Activated T-helper 1 cell treated with anti-CD3 and anti-CD28 coated beads, Interleukin-12 subunit alpha, Interleukin-12 subunit beta, Interleukin-2, Interleukin-4 antibody, amounts not matched to agents 30 ng/mL and 10 ng/mL and 1 ng/mL, durations not matched to agents 14 hours and 24 hours and 36 hours (primary cell): ENCODE data around the gene LRP2. TPM values are rescaled to one million over a fixed set of nuclear protein-coding genes. Genes with fewer than 3 reads are reported as not detected.
"Not testable (repeated sequence)": the region's sequence is repeated elsewhere in the genome, so short reads cannot be mapped to it uniquely, and the experiment has no call there.

ENCODE experiments used
- DNase-seq: peaks from one replicate; pipeline ENCODE4 v3.0.0; 2021; ENCODE audit warnings: low spot score
- H3K27ac Mint-ChIP-seq: one replicate; pipeline ENCODE4 v1.8.0; 2021; ENCODE audit warnings: mild to moderate bottlenecking, mixed read lengths
- H3K27me3 Mint-ChIP-seq: one replicate; pipeline ENCODE4 v1.8.0; 2022; ENCODE audit warnings: mild to moderate bottlenecking, moderate library complexity, mixed read lengths; ENCODE audit not compliant: insufficient read depth
- H3K36me3 Mint-ChIP-seq: one replicate; pipeline ENCODE4 v1.8.0; 2021; ENCODE audit warnings: low read depth, mixed read lengths
- H3K4me1 Mint-ChIP-seq: one replicate; pipeline ENCODE4 v1.8.0; 2021; ENCODE audit warnings: low read depth, mixed read lengths
- H3K4me3 Mint-ChIP-seq: one replicate; pipeline ENCODE4 v1.8.0; 2021; ENCODE audit warnings: mild to moderate bottlenecking, moderate library complexity, mixed read lengths
- H3K9me3 Mint-ChIP-seq: one replicate; pipeline ENCODE4 v1.8.0; 2021; ENCODE audit warnings: mixed read lengths
- intact Hi-C: fragments of 100-400 bp; cut with micrococcal nuclease; formaldehyde crosslinking; loops from one replicate; pipeline ENCODE4 v1.15.1; 2024
- total RNA-seq: library from RNA; stranded (reverse); gene quantifications from 2 replicates; pipeline ENCODE4 v1.2.3, GENCODE V29; 2022

The LRP2 gene
- total RNA-seq, 1 donor from 2014 or later = 0.05 TPM

- DNase-seq = no peak
- no peak overlapping the region for H3K4me3 Mint-ChIP-seq
- H3K9me3 Mint-ChIP-seq = no peaks in the 10 kb centered on the region
- no peaks in the 10 kb centered on the region for H3K36me3 Mint-ChIP-seq
- H3K4me1 Mint-ChIP-seq = no peaks in the 10 kb centered on the region
- H3K27ac Mint-ChIP-seq = no peak overlapping the region
- intact Hi-C loops = no loop called here
- peaks cover 2% of the 10 kb centered on the region for H3K27me3 Mint-ChIP-seq
Observed at GRCh38 chr2:169280502-169280901, 81.8 kb downstream of the LRP2 start.

- no peaks in the 10 kb centered on the region for H3K36me3 Mint-ChIP-seq
- no peak overlapping the region for H3K4me3 Mint-ChIP-seq
- DNase-seq = no peak
- no peaks in the 10 kb centered on the region for H3K9me3 Mint-ChIP-seq
- no peaks in the 10 kb centered on the region for H3K4me1 Mint-ChIP-seq
- H3K27ac Mint-ChIP-seq = no peak overlapping the region
- intact Hi-C loops = loop anchor here (5.0 kb wide), 1 partner anchor 169 kb away; no protein-coding TSS in a partner anchor
- H3K27me3 Mint-ChIP-seq = peaks cover 7% of the 10 kb centered on the region
Observed at GRCh38 chr2:169275696-169276444, 86.5 kb downstream of the LRP2 start.

GRCh38 chr2:169272010-169272409 is 90.3 kb downstream of the LRP2 start:
- DNase-seq = no peak
- Mint-ChIP-seq H3K4me3 (no peak overlapping the region), H3K36me3 (no peaks in the 10 kb centered on the region), H3K4me1 (no peaks in the 10 kb centered on the region), H3K27ac (no peak overlapping the region), H3K9me3 (no peaks in the 10 kb centered on the region), H3K27me3 (peaks cover 7% of the 10 kb centered on the region)
- intact Hi-C loops = no loop called here

- DNase-seq, H3K36me3 Mint-ChIP-seq, H3K27ac Mint-ChIP-seq, intact Hi-C loops, H3K9me3 Mint-ChIP-seq, H3K4me3 Mint-ChIP-seq, H3K27me3 Mint-ChIP-seq, H3K4me1 Mint-ChIP-seq: not testable (repeated sequence)
Observed at GRCh38 chr2:169270574-169270973, 91.8 kb downstream of the LRP2 start.

GRCh38 chr2:169265591-169265990 is 96.7 kb downstream of the LRP2 start:
- no peaks in the 10 kb centered on the region for H3K9me3 Mint-ChIP-seq
- H3K36me3 Mint-ChIP-seq = no peaks in the 10 kb centered on the region
- H3K4me1 Mint-ChIP-seq = no peaks in the 10 kb centered on the region
- H3K27me3 Mint-ChIP-seq = no peaks in the 10 kb centered on the region
- intact Hi-C loops = no loop called here
- H3K4me3 Mint-ChIP-seq = no peak overlapping the region
- no peak for DNase-seq
- H3K27ac Mint-ChIP-seq = no peak overlapping the region

- H3K9me3 Mint-ChIP-seq = no peaks in the 10 kb centered on the region
- H3K4me1 Mint-ChIP-seq = no peaks in the 10 kb centered on the region
- H3K4me3 Mint-ChIP-seq = no peak overlapping the region
- H3K27ac Mint-ChIP-seq = no peak overlapping the region
- H3K27me3 Mint-ChIP-seq = no peaks in the 10 kb centered on the region
- intact Hi-C loops = no loop called here
- DNase-seq = no peak
- H3K36me3 Mint-ChIP-seq = no peaks in the 10 kb centered on the region
Observed at GRCh38 chr2:169260846-169261642, 101.3 kb downstream of the LRP2 start.

- Mint-ChIP-seq H3K27me3 (no peaks in the 10 kb centered on the region), H3K9me3 (no peaks in the 10 kb centered on the region), H3K4me3 (no peak overlapping the region), H3K27ac (no peak overlapping the region), H3K4me1 (no peaks in the 10 kb centered on the region), H3K36me3 (no peaks in the 10 kb centered on the region)
- intact Hi-C loops = no loop called here
- DNase-seq = no peak
Observed at GRCh38 chr2:169260246-169260645, 102.1 kb downstream of the LRP2 start.

- H3K36me3 Mint-ChIP-seq = no peaks in the 10 kb centered on the region
- no peak overlapping the region for H3K4me3 Mint-ChIP-seq
- no peak for DNase-seq
- H3K4me1 Mint-ChIP-seq = no peaks in the 10 kb centered on the region
- intact Hi-C loops = no loop called here
- H3K27ac Mint-ChIP-seq = no peak overlapping the region
- no peaks in the 10 kb centered on the region for H3K9me3 Mint-ChIP-seq
- no peaks in the 10 kb centered on the region for H3K27me3 Mint-ChIP-seq
Observed at GRCh38 chr2:169259402-169259801, 102.9 kb downstream of the LRP2 start.

GRCh38 chr2:169258045-169258601 is 104.2 kb downstream of the LRP2 start:
- intact Hi-C loops = no loop called here
- H3K9me3 Mint-ChIP-seq = no peaks in the 10 kb centered on the region
- H3K4me3 Mint-ChIP-seq = no peak overlapping the region
- no peak for DNase-seq
- no peak overlapping the region for H3K27ac Mint-ChIP-seq
- H3K27me3 Mint-ChIP-seq = no peaks in the 10 kb centered on the region
- no peaks in the 10 kb centered on the region for H3K4me1 Mint-ChIP-seq
- H3K36me3 Mint-ChIP-seq = no peaks in the 10 kb centered on the region

GRCh38 chr2:169254774-169255173 is 107.6 kb downstream of the LRP2 start:
- Mint-ChIP-seq H3K9me3 (no peaks in the 10 kb centered on the region), H3K27ac (no peak overlapping the region), H3K4me3 (no peak overlapping the region), H3K4me1 (no peaks in the 10 kb centered on the region), H3K27me3 (no peaks in the 10 kb centered on the region), H3K36me3 (no peaks in the 10 kb centered on the region)
- DNase-seq = no peak
- intact Hi-C loops = no loop called here

GRCh38 chr2:169247211-169247610 is 115.1 kb downstream of the LRP2 start:
- intact Hi-C loops = no loop called here
- no peak for DNase-seq

GRCh38 chr2:169240405-169240804 is 121.9 kb downstream of the LRP2 start:
- no peak for DNase-seq
- Mint-ChIP-seq H3K4me3 (no peak overlapping the region), H3K9me3 (no peaks in the 10 kb centered on the region), H3K27me3 (no peaks in the 10 kb centered on the region), H3K4me1 (peaks cover 5% of the 10 kb centered on the region), H3K36me3 (no peaks in the 10 kb centered on the region), H3K27ac (no peak overlapping the region)
- intact Hi-C loops = no loop called here

More at GRCh38 chr2:169247211-169247610, 115.1 kb downstream of the LRP2 start:
- Mint-ChIP-seq H3K27me3 (no peaks in the 10 kb centered on the region), H3K27ac (no peak overlapping the region), H3K4me1 (no peaks in the 10 kb centered on the region), H3K4me3 (no peak overlapping the region), H3K9me3 (peaks cover 5% of the 10 kb centered on the region), H3K36me3 (no peaks in the 10 kb centered on the region)

GRCh38 chr2:169237939-169238338 is 124.4 kb downstream of the LRP2 start:
- intact Hi-C loops = no loop called here
- H3K4me3 Mint-ChIP-seq = no peak overlapping the region

More at GRCh38 chr2:169237939-169238338, 124.4 kb downstream of the LRP2 start:
- Mint-ChIP-seq H3K4me1 (peaks cover 5% of the 10 kb centered on the region), H3K27ac (no peak overlapping the region), H3K36me3 (no peaks in the 10 kb centered on the region), H3K9me3 (no peaks in the 10 kb centered on the region), H3K27me3 (no peaks in the 10 kb centered on the region)
- DNase-seq = no peak
